ENCODE data around the gene KRT73.

KRT73 gene

DNA sequence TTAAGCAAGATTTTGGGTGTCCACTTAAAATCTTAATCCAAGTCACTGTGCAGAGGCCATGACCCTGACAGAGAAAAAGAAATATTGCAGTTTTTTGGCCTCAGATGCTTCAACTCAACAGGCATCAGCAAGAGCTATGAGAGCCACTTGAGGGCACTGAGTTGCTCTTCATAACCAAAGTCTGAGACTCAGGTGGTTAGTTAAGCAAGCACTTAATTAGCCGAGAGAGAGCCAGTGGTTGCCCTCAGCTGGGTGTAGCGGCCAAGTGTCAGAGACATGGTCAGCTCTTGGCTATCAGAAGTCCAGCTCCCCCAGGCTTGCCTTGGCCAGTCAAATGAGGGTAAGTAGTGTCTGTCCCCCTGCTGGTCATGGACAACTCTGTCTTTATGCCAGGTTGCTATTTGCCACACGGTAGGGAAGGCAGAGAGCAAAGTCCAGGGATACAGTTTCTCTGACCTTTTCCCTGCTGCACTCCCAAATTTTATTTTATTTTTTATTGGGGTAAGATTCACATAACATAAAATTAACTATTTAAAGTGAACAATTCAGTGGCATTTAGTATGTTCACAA, 56.4 kb downstream of the KRT73 start:
- peak; percentile 5 to 10 for DNase-seq

GRCh38 chr12:52559979-52560378, 58.4 kb downstream of the KRT73 start:
- DNase-seq: no peak

DNA sequence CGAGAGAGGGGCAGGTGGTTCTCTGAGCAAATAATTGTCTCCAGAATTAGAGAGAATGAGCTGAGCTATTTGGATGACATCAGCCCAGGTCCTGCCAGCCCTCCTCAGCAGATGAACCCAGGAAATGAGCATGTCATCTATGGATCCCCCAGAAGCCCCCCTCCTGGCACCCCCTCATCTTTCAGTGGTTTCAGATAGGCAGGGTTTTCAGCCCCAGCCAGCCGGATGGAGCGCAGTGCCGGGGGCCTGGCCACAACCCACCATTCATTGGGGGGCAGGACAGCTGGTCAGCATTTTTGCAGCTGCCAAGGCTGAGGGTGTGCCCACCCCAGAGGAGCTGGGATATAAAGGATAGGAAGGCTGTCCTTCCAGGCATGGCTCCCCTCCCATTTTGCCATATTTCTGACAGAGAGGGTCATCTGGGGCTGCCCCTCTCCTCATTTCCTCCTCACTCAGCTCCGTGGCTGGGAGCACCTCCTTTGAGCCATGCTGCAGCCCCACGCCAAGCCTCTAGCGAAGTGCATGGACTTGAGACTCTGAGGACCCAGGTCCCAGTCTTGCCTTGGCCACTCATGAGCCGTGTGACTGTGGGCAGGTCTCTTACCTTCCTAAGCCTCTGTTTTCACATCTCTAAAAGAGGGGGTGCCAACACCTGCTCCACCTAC, 59.4 kb downstream of the KRT73 start:
- DNase-seq: no peak

All from inflammatory macrophage treated with lipopolysaccharide for 1 hour (primary cell).